HepG2 (cell line): ENCODE measurements around the gene TM4SF20. TPM values are rescaled to one million over a fixed set of nuclear protein-coding genes. Genes with fewer than 3 reads are reported as not detected.

Experiments used
- ASH2L ChIP-seq: fragments of 300-600, 200-600 bp; sonication (generic); IDR thresholded peaks from 2 replicates; pipeline ENCODE4 v1.7.0; 2017; ENCODE audit warnings: low read depth, mild to moderate bottlenecking, moderate library complexity, mixed read lengths, low read length; ENCODE audit not compliant: insufficient read length
- HOXA7 ChIP-seq: sonication (generic); formaldehyde crosslinking; IDR thresholded peaks from 2 replicates; pipeline ENCODE4 v1.8.1; 2022; ENCODE audit warnings: mild to moderate bottlenecking, missing genetic modification reagents, moderate library complexity
- IRF2 ChIP-seq: IDR thresholded peaks from 2 replicates; pipeline ENCODE4 v1.6.1; 2018; ENCODE audit warnings: missing genetic modification reagents, missing compliant biosample characterization
- MAFK ChIP-seq, 2 experiments: IDR thresholded peaks in 1 of 2; conservative IDR thresholded peaks in 1 of 2; 2 replicates each; pipeline ENCODE4 v1.6.1; 2011; ENCODE audit warnings: improper control_type of control experiment in 2 of 2, low read length in 2 of 2
- PATZ1 ChIP-seq: sonication (generic); formaldehyde crosslinking; IDR thresholded peaks from 2 replicates; pipeline ENCODE4 v1.4.0; 2020; ENCODE audit warnings: missing genetic modification reagents
- SPEN ChIP-seq: sonication (generic); formaldehyde crosslinking; IDR thresholded peaks from 2 replicates; pipeline ENCODE4 v1.5.1; 2020; ENCODE audit warnings: low read depth, mild to moderate bottlenecking, missing genetic modification reagents
- THRA ChIP-seq: sonication (generic); formaldehyde crosslinking; IDR thresholded peaks from 2 replicates; pipeline ENCODE4 v1.4.0; 2020; ENCODE audit warnings: missing genetic modification reagents, borderline replicate concordance
- ZBTB34 ChIP-seq: sonication (generic); formaldehyde crosslinking; IDR thresholded peaks from 2 replicates; pipeline ENCODE4 v1.8.0; 2022; ENCODE audit warnings: mild to moderate bottlenecking, missing genetic modification reagents
- ZFP37 ChIP-seq: sonication (generic); formaldehyde crosslinking; IDR thresholded peaks from 2 replicates; pipeline ENCODE4 v1.4.0; 2020; ENCODE audit warnings: missing genetic modification reagents, borderline replicate concordance
- ZFP82 ChIP-seq: sonication (generic); formaldehyde crosslinking; IDR thresholded peaks from 2 replicates; pipeline ENCODE4 v1.5.1; 2020; ENCODE audit warnings: mild to moderate bottlenecking, missing genetic modification reagents, borderline replicate concordance
- ZNF251 ChIP-seq: sonication (generic); formaldehyde crosslinking; IDR thresholded peaks from 2 replicates; pipeline ENCODE4 v1.9.0; 2021; ENCODE audit warnings: mild to moderate bottlenecking, missing genetic modification reagents
- ZNF280D ChIP-seq: sonication (generic); formaldehyde crosslinking; IDR thresholded peaks from 2 replicates; pipeline ENCODE4 v1.5.1; 2020; ENCODE audit warnings: mild to moderate bottlenecking, missing genetic modification reagents
- ZNF780A ChIP-seq: sonication (generic); formaldehyde crosslinking; IDR thresholded peaks from 2 replicates; pipeline ENCODE4 v1.8.0; 2022; ENCODE audit warnings: mild to moderate bottlenecking, missing genetic modification reagents, moderate library complexity
- ZSCAN29 ChIP-seq: sonication (generic); formaldehyde crosslinking; conservative IDR thresholded peaks from 2 replicates; pipeline ENCODE4 v1.4.0; 2020; ENCODE audit warnings: mild to moderate bottlenecking, missing genetic modification reagents
- polyA plus RNA-seq, 8 experiments: library from polyadenylated mRNA; depleted of rRNA in 3 of 8; stranded (reverse) in 7 of 8; unstranded in 1 of 8; fragments of >200 nt; fragmentation: Illumina TruSeq in 4 of 8; extraction: Trizol in 4 of 8; gene quantifications; 2 replicates each; pipeline versions ENCODE4 v1.2.1 to v1.2.3, GENCODE V29; 2011 to 2016; ENCODE audit warnings: low read depth in 4 of 8, missing spikeins in 1 of 8, mixed read lengths in 1 of 8; ENCODE audit not compliant: insufficient read depth in 1 of 8
- total RNA-seq, 5 experiments: library from RNA; depleted of rRNA; stranded (reverse); fragments of >200 nt; fragmentation: Illumina TruSeq; extraction: Trizol; gene quantifications; 2 replicates each; pipeline ENCODE4 v1.2.3, GENCODE V29; 2016; ENCODE audit warnings: low read depth in 1 of 5
- TF ChIP-seq, protein P1 (sequence below): sonication (generic); formaldehyde crosslinking; IDR thresholded peaks from 2 replicates; pipeline ENCODE4 v1.5.0; 2020; ENCODE audit warnings: mild to moderate bottlenecking, missing genetic modification reagents
- TF ChIP-seq, protein P2 (sequence below): sonication (generic); formaldehyde crosslinking; IDR thresholded peaks from 2 replicates; pipeline ENCODE4 v1.5.0; 2020; ENCODE audit warnings: missing genetic modification reagents, mild to moderate bottlenecking, borderline replicate concordance

The TM4SF20 gene
- total and polyA plus RNA-seq, 2 of the 13 experiments (the other 11 are each of a cell fraction or from before 2014, with no cell fraction given) = not detected

DNA sequence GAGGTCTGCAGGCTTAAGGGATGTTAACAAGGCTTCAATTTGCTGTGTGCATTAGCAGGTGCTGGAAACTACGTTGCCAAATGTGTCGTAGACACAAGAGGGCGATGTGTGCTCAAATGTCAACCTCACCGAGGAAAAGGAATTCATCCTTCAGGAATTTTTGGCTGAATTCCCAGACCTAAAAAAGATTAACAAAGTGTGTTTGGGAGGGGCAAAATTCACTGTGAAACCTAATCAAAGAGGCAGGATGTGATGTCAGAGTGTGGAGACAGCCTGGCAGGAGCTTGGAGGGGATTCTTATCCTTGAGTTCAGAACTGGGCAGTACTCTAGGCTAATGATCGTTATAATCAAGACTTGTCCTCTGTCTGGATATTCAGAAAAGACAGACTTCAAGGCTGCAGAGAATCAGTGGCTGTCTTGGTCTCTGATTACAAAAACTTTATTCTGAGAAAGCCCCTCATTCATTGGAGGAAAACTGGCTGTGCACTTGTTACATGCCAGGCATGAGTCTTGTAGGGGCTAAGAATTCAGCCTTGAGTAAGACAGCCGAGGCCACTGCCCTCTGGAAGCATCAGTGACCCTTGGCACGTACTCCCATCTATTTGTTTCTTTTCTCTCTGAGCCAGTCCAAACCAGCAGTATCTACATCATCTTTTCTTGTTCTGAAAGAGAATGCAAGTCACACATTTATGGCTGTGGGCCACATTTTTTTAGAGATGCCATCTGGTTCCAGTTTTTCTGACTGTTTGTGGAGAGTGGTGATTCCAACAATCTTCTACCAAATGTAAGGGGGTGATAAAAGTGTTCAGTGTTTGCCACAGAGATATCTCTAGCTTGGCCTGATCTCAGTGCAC is 27.3 kb upstream of the TM4SF20 start (continued):
- TF ChIP-seq ASH2L = no peak
- TF ChIP-seq ZFP37 = no peak
- TF ChIP-seq, protein P1, sequence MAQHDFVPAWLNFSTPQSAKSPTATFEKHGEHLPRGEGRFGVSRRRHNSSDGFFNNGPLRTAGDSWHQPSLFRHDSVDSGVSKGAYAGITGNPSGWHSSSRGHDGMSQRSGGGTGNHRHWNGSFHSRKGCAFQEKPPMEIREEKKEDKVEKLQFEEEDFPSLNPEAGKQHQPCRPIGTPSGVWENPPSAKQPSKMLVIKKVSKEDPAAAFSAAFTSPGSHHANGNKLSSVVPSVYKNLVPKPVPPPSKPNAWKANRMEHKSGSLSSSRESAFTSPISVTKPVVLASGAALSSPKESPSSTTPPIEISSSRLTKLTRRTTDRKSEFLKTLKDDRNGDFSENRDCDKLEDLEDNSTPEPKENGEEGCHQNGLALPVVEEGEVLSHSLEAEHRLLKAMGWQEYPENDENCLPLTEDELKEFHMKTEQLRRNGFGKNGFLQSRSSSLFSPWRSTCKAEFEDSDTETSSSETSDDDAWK (CRISPR knock-in tag) = no peak
- TF ChIP-seq ZNF251 (CRISPR knock-in tag) = no peak
- TF ChIP-seq IRF2 (CRISPR knock-in tag) = peak; percentile 69; the same call in 1 of the 2 replicates
- no peak for TF ChIP-seq ZSCAN29
- TF ChIP-seq ZFP82 (CRISPR knock-in tag) = no peak
- no peak for TF ChIP-seq MAFK (conservative IDR thresholded peaks at IDR 0.05 in 1 of 2, IDR thresholded peaks at IDR 0.05 in 1 of 2; ENCODE audit: low read length in 2 of 2)
- peak; percentile 54; the same call in 1 of the 2 replicates for TF ChIP-seq SPEN
- 0 out of 2 replicates have a peak, but pooled peaks have one; percentile 73 for TF ChIP-seq ZNF280D (CRISPR knock-in tag)
- TF ChIP-seq THRA (CRISPR knock-in tag) = peak; percentile 84
- TF ChIP-seq PATZ1 (CRISPR knock-in tag) = peak; percentile 60
- no peak for TF ChIP-seq ZNF780A (CRISPR knock-in tag)
- TF ChIP-seq, protein P2, sequence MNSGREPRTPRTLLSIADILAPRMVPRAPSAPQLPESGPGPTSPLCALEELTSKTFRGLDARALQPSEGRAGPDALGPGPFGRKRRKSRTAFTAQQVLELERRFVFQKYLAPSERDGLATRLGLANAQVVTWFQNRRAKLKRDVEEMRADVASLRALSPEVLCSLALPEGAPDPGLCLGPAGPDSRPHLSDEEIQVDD (CRISPR knock-in tag) = no peak
- peak; percentile 63; the same call in 1 of the 2 replicates for TF ChIP-seq ZBTB34 (CRISPR knock-in tag)
- no peak for TF ChIP-seq HOXA7 (CRISPR knock-in tag)
